GM18951 (cell line): ENCODE measurements around the gene CTAGE1.
"Not testable (repeated sequence)": the region's sequence is repeated elsewhere in the genome, so short reads cannot be mapped to it uniquely, and the experiment has no call there.

Experiments used
- POLR2A ChIP-seq: IDR thresholded peaks from 4 replicates; pipeline ENCODE4 v1.6.1; 2011; ENCODE audit warnings: mild to moderate bottlenecking; ENCODE audit not compliant: insufficient read length, insufficient read depth; ENCODE audit errors: extremely low read depth
- in situ Hi-C: fragments of 300-500 bp; cut with MboI; formaldehyde crosslinking; loops from one replicate; pipeline ENCODE4 v1.12.0; 2022; ENCODE audit warnings: low sequenced_read_pairs, mixed read lengths, inconsistent platforms; ENCODE audit not compliant: unreplicated experiment

CTAGE1 gene, protein sequence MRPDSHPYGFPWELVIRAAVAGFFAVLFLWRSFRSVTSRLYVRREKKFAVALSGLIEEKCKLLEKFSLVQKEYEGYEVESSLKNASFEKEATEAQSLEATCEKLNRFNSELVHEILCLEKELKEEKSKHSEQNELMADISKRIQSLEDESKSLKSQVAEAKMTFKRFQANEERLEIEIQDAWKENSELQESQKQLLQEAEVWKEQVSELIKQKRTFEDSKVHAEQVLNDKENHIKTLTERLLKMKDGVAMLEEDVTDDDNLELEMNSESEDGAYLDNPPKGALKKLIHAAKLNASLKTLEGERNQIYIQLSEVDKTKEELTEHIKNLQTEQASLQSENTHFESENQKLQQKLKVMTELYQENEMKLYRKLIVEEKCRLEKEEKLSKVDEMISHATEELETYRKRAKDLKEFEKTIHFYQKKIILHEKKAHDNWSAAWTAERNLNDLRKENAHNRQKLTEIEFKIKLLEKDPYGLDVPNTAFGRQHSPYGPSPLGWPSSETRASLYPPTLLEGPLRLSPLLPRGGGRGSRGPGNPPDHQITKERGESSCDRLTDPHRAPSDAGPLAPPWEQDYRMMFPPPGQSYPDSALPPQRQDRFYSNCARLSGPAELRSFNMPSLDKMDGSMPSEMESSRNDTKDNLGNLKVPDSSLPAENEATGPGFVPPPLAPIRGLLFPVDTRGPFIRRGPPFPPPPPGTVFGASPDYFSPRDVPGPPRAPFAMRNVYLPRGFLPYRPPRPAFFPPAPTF

DNA sequence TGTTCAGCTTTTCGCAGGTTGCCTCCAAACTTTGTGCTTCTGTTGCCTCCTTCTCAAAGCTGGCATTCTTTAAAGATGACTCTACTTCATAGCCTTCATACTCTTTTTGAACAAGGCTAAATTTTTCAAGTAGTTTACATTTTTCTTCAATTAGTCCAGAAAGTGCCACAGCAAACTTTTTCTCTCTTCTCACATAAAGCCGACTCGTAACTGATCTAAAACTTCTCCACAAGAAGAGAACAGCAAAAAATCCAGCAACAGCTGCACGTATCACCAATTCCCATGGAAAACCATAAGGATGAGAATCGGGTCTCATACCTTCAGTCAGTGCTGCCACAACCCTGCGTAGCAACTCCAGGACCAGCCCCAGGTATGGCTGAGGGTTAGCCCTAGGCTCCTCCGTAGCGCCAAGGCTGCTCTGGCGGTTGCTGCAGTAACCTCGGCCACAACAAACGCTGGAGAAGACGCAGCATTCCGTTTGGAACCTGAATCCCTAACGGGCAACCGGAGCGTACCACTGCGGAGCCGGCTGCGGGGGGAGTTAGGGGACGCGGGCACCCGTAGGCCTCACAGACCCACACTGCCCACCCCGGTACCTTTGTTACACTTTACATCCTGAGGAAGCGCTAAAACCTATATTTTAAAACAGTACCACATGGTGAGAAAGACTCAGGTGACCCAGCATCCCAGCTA lies at the start of gene CTAGE1:
CTAGE1 (minus strand) TSS at position 420 of the 693 bp plus-strand sequence; CDS start at position 316, 104 bp downstream.
- in situ Hi-C loops, result no loop called here

DNA sequence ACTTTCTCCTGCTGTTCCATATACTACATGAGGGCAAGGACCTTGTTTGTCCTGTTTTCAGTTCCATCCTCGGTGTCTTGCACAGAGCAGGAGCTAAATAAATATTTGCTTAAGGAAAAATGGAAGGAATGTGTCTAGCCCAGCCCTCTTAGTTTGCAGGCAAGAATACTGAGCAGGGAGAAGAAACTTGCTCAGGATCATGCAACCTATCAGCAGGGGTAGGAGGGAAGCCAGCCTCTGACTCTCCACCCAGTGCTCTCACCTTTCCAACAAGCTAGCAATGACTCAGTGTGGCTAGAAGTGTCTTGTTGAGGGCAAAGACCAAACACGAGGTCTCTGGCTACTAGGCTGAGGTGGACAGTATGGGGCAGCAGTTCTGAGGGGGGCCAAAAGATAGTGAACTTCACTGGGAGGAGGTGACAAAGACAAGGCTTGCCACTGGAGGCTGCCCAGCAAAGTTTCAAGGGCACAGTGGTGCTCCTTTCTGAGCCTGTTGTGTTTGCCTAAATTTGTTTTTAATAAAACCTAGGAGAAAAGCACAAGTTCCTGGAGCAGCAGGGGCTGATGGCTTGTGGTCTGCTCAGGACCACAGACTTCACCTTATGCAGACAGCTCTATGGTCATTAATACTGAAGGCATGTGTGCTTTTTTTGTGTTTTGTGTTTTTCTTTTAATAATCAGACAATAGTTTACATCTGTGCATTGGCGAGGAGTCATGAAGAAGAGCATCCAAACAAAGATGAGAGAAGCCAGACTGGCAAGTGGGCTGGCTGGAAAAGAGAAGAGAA lies 49.1 kb upstream of the CTAGE1 start:
- no peak for TF ChIP-seq POLR2A
- in situ Hi-C loops, result no loop called here

More for the DNA sequence above, at the start of gene CTAGE1:
- TF ChIP-seq POLR2A, result no peak

DNA sequence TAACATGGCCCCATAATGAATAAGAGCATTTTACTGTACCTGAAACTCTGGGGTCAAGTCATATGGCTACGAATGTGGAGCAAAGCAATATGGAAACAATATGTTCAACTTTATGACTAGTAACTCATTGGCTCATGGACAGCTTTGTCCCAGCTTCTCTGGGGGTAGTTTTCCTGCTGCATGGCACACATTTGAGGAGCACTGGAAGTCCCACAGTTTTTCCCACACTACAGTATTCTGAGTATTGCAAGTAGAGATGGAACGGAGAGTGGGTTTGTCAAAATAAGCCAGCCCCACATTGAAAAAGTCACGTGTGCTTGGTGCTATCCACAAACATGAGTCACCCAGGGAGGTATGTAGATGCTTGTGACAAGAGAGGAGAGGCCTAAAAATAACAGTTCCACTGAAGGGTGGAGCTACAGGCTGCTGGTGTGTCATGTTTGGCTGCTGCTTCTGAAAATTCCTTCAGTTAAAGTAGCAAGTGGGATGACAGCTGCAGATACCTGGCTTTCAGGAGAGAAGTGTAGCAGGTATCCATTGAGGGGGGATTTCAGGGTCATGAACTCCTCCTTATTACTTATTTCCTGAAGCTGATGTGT lies 48.2 kb upstream of the CTAGE1 start:
- no peak for TF ChIP-seq POLR2A

DNA sequence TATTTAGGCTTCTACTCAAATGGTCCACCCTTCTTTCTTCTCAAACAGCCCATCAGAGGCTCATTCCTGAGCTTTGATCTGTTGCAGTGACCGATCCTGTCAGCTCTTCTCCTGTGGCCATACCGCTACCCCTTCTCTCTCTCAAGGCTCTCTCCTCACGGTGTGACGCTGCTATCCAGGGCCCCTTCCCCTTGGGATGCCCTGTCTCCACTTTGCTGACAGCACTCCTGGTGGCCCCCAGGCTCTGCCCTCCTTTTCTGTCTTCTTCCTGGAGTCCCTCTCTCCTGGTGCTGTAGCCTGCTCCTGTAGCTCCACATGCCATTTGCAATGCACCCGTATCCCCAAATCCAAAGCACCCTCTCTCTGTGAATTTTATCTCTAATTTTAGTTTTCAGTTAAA lies 45.4 kb upstream of the CTAGE1 start:
- in situ Hi-C loops, result no loop called here
- TF ChIP-seq POLR2A, result no peak

More for the DNA sequence above, 48.2 kb upstream of the CTAGE1 start:
- in situ Hi-C loops, result no loop called here

DNA sequence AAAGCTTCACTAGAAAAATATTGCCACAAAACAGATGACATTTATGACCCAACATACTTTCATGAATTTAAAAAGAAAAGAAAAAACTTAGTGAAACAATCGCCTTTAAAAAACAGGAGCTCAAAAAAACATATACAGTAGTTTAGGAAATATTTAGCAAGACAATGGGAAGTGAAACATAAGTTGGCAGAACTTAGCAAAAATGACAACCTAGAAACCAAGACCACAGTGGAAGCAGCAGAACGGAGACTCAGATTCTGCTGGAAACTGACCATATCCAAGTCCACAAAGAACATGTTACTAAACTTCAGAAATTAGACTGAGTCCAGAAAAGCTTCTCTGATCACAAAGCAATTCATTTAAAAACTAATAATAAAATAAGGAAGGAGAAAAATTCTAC lies 41.8 kb upstream of the CTAGE1 start:
- TF ChIP-seq POLR2A, result no peak
- in situ Hi-C loops, result no loop called here

DNA sequence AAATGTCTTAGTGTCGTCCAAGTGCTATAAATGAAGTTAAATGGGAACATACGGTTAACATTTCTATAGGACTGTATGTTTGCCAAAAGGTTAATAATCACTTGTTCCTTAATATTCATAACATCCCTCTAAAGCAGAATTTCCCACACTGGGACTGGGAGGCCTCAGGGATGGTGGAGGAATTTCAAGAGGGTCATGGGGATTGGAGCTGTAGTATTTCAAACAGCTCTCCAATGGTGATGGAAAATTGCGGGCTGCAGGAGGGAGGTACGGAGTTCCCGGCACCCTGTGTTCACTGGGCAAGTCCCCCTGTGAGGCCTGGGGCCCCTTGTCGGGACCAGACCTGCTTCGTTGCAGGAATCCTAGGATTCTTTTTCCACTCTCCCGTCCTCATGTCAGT lies 39.8 kb upstream of the CTAGE1 start:
- in situ Hi-C loops, result no loop called here
- no peak for TF ChIP-seq POLR2A

DNA sequence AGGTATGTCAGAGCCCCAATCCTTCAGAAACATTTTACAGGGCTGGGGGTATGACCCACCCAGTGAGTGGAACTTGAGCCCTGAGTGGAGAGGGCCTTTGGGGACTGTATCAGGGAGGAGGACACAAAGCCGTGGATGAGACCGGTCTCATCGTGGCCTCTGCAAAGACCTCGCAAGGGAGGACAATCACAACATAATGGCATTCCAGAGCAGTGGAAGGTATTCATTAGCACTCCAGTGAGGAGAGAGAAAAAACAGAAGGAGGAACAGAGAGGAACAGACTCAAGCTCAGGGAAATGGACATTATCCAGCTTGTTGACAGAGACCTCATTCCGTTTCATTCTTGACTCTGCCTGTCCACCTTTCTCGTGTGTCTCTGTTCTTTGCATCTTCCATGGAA lies 38.8 kb upstream of the CTAGE1 start:
- TF ChIP-seq POLR2A, result no peak

DNA sequence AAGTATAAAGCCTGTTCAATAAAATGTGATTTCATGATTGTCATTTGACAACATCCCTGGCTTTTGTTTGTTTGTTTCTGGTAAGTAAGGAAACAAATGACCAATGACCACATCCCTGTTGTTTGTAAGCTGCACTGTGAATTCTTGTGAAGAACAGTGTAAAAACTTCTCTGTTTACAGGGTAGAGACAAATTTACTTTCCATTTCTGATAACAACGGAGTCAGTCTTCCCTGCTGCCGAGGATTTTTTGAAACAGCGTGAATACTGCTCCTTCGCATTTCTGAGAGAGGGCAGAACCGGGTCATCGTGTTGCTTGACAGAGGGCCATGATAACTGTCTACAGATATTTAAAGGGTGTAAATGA lies 38.4 kb upstream of the CTAGE1 start:
- in situ Hi-C loops, result no loop called here
- no peak for TF ChIP-seq POLR2A

More for the DNA sequence above, 38.8 kb upstream of the CTAGE1 start:
- in situ Hi-C loops, result no loop called here

DNA sequence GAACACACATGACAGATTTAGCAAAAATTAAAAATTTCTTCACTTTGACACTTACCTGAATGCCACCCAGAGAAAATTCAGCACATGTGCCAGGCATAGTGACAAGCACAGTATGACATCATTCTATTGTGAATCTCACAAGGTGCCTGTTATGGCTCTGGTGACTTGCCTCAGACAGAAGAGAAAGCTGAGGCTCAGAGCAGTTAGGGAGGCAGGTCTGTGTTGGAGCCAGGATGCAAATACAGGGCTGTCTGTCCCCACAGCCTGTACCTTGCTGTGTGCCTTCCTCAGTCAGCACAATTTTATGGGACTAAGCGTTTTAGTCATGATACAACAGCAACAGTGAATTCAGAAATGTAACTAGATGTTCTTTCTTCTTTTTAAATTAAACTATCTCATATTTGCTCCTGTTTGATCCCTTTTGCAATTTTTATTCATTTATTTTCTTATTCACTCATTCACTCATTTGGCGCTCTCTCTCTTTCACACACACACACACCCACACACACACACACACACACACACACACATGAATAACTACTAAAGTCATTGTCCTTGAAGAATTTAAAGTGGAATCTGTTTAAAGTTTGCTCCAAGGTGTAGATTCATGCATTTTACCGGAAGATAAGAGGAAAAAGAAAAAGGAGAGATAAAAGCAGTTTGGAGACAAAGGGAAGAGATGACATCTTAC lies 37.9 kb upstream of the CTAGE1 start:
- TF ChIP-seq POLR2A, result no peak
- in situ Hi-C loops, result no loop called here

DNA sequence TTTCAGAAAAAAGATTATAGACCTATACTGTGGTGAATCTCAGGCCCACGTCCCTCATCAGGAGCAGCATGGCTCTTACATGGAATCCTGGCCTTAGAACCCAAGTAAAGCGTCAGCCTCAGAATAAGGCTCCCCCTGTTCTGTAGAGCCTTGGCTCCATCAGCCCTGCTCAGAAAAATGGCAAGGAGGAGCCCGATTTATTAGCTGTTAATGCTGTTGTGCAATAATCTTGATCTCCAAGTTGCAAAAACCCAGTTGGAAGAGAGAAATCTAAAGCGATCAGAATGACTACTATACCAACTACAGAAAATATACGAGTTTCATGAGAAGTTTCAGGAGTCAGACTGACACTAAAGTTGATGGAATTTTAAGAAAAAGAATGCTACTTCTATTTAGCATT lies 35.6 kb upstream of the CTAGE1 start:
- in situ Hi-C loops, result no loop called here
- TF ChIP-seq POLR2A, result no peak

DNA sequence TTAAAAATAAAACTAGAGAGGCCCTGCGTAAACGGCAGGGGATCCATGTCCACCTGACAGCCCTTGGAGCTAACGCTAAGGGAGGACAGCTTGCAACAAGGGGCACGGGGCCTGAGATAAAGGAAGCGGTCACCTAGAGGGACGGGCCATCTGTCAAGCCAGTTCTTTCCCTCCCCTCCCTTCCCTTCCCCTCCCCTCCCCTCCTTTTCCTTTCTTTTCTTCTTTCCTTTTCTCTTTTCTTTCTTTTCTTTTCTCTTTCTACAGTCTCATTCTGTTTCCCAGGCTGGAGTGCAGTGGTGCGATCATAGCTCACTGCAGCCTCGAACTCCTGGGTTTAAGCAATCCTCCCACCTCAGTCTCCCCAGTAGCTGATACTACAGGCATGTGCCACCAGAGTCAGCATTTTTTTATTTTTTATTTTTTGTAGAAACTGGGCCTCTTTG lies 34.5 kb upstream of the CTAGE1 start:
- TF ChIP-seq POLR2A, result no peak
- in situ Hi-C loops, result no loop called here

DNA sequence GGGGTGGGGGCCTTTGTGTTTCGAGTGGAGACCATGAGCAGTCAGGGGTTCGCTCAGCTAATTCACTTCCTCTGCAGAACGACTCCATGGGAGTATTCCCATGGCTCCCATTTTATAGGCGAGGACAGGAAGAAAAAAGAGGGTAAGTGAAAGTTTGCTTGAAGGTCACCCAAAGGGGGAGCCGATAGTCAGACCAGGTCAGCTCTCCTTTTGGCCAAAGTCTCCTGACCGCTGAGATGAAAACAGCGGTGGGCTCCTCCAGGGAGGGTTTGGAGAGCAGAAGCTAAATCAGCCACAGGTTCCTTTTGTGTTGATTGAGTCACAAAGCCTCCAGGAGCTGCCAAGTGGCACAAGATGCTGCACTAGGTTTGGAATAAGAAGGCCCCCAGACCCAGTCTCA lies 34.1 kb upstream of the CTAGE1 start:
- TF ChIP-seq POLR2A, result no peak
- in situ Hi-C loops, result no loop called here

DNA sequence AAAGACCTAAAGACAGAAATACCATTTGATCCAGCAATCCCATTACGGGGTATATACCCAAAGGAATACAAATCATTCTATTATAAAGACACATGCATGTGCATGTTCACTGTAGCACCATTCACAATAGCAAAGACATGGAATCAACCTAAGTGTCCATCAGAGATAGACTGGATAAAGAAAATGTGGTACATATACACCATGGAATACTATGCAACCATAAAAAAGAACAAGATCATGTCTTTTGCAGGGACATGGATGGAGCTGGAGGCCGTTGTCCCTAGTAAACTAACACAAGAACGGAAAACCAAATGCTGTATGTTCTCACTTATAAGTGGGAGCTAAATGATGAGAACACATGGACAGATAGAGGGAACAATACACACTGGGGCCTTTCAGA lies 33.1 kb upstream of the CTAGE1 start:
- in situ Hi-C loops, result not testable (repeated sequence)

DNA sequence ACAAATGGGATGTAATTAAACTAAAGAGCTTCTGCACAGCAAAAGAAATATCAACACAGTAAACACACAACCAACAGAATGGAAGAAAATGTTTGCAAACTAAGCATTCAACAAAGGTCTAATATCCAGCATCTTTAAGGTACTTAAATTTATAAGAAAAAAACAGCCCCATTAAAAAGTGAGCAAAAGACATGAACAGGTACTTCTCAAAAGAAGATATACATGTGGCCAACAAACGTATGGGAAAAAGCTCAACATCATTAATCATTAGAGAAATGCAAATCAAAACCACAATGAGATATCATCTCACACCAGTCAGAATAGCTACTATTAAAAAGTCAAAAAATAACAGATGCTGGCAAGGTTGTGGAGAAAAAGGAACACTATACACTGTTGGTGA lies 32.6 kb upstream of the CTAGE1 start:
- in situ Hi-C loops, result not testable (repeated sequence)

DNA sequence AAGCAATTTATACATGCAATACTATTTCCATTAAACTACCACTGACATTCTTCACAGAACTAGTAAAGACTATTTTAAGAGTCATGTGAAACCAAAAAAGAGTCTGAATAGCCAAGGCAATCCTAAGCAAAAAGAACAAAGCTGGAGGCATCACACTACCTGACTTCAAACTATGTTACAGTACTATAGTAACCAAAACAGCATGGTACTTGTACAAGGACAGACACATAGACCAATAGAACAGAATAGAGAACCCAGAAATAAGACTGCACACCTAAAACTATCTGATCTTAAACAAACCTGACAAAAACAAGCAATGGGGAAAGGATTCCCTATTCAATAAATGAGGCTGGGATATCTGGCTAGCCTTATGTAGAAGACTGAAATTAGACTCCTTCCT lies 32.0 kb upstream of the CTAGE1 start:
- in situ Hi-C loops, result not testable (repeated sequence)
